Measurements from ENCODE around the gene SNX17. TPM values are rescaled to one million over a fixed set of nuclear protein-coding genes. Genes with fewer than 3 reads are reported as not detected.

The SNX17 gene
- total and polyA plus RNA-seq, 2 donors (not counting 3 experiments of a cell fraction or from before 2014, with no cell fraction given): 103 to 130 TPM

DNA sequence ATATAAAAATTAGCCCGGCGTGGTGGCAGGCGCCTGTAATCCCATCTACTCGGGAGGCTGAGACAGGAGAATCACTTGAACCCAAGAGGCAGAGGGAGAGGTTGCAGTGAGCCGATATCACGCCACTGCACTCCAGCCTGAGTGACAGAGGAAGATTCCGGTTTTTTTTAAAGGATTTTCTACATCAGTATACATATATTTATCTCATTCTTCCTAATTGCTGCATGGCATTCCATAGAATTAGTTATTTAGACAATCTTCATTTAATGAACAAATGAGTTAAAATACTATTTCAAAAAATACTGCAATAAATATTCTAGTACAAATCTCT lies 15.9 kb upstream of the SNX17 start:
- BruUV-seq (replicated peaks): no TSS peak
- TF ChIP-seq GATA2 (IDR thresholded peaks at IDR 0.05; ENCODE audit: insufficient read depth, insufficient read length, low read depth, low read length) (no peak), EZH2 (IDR thresholded peaks at IDR 0.05; ENCODE audit: borderline replicate concordance, low read depth, low read length, severe bottlenecking) (no peak), POLR2A (IDR thresholded peaks at IDR 0.05; ENCODE audit: low read depth, low read length) (no peak), POLR2AphosphoS5 (IDR thresholded peaks at IDR 0.05; ENCODE audit: insufficient read depth, low read depth, low read length) (no peak), MYC (IDR thresholded peaks at IDR 0.05; ENCODE audit: low read depth, low read length) (no peak), JUN (IDR thresholded peaks at IDR 0.05; ENCODE audit: borderline replicate concordance, insufficient read depth, insufficient read length, low read depth) (no peak), FOS (IDR thresholded peaks at IDR 0.05; ENCODE audit: borderline replicate concordance, insufficient read depth, low read length) (no peak)
- TF ChIP-seq, protein P1, sequence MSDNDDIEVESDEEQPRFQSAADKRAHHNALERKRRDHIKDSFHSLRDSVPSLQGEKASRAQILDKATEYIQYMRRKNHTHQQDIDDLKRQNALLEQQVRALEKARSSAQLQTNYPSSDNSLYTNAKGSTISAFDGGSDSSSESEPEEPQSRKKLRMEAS (IDR thresholded peaks at IDR 0.05; ENCODE audit: insufficient read depth, insufficient read length): no peak
- TF ChIP-seq, protein P2, sequence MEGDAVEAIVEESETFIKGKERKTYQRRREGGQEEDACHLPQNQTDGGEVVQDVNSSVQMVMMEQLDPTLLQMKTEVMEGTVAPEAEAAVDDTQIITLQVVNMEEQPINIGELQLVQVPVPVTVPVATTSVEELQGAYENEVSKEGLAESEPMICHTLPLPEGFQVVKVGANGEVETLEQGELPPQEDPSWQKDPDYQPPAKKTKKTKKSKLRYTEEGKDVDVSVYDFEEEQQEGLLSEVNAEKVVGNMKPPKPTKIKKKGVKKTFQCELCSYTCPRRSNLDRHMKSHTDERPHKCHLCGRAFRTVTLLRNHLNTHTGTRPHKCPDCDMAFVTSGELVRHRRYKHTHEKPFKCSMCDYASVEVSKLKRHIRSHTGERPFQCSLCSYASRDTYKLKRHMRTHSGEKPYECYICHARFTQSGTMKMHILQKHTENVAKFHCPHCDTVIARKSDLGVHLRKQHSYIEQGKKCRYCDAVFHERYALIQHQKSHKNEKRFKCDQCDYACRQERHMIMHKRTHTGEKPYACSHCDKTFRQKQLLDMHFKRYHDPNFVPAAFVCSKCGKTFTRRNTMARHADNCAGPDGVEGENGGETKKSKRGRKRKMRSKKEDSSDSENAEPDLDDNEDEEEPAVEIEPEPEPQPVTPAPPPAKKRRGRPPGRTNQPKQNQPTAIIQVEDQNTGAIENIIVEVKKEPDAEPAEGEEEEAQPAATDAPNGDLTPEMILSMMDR (IDR thresholded peaks at IDR 0.05; ENCODE audit: extremely low read depth in 1 of 2, insufficient read depth in 1 of 2, low read depth in 1 of 2, low read length in 2 of 2): no peak
- no peak overlapping the region for H3K4me3 ChIP-seq (replicated peaks in 1 of 3; ENCODE audit: insufficient read depth in 1 of 3, low read depth in 1 of 3, low read length in 3 of 3)

More for the DNA sequence above, 15.9 kb upstream of the SNX17 start:
- dilution Hi-C loops (cut with MboI; ENCODE audit: extremely low pct_ligation_motif_present, low sequenced_read_pairs): no loop called here
- intact Hi-C loops (cut with micrococcal nuclease): no loop called here
- H2AFZ ChIP-seq (ENCODE audit: low read depth, low read length): no peak overlapping the region
- no peak overlapping the region for H3K4me2 ChIP-seq (ENCODE audit: insufficient read depth, low read length)
- no peak overlapping the region for H3K9ac ChIP-seq (replicated peaks; ENCODE audit: extremely low read depth, insufficient read depth, low read length)
- H3K4me1 ChIP-seq (ENCODE audit: control insufficient read depth, extremely low read depth, insufficient read depth, low read length): peaks cover 16% of the 10 kb centered on the region
- H3K36me3 ChIP-seq (ENCODE audit: control insufficient read depth in 2 of 2, extremely low read depth in 1 of 2, insufficient read depth in 2 of 2, low read length in 2 of 2): no peaks in the 10 kb centered on the region
- no peak for DNase-seq (ENCODE audit: low read depth, low spot score)
- H3K9me3 ChIP-seq (replicated peaks; ENCODE audit: control insufficient read depth, insufficient read depth, low read length): no peaks in the 10 kb centered on the region
- peaks cover 3% of the 10 kb centered on the region for H4K20me1 ChIP-seq (replicated peaks; ENCODE audit: control insufficient read depth, extremely low read depth, insufficient read depth, low read length)
- H3K9me1 ChIP-seq (replicated peaks; ENCODE audit: control insufficient read depth, extremely low read depth, insufficient read depth, low read length): no peaks in the 10 kb centered on the region
- no peaks in the 10 kb centered on the region for H3K27me3 ChIP-seq (ENCODE audit: control insufficient read depth in 2 of 2, insufficient read depth in 2 of 2, low read length in 2 of 2)
- ChIA-PET CTCF (interaction anchor here (0.6 to 2.1 kb wide), 3 partner anchors 15 to 288 kb away, joined by 3 to 5 read pairs (median 4); partner anchors contain the start of gene EIF2B4), POLR2A (no interaction called here)
- H3K79me2 ChIP-seq (ENCODE audit: control insufficient read depth, insufficient read depth, low read length): peaks cover 76% of the 10 kb centered on the region
- FAIRE-seq: no peak
- no peak overlapping the region for H3K27ac ChIP-seq (ENCODE audit: insufficient read depth, low read depth, low read length)
